ENCODE data around the gene MRPS22. TPM values are rescaled to one million over a fixed set of nuclear protein-coding genes. Genes with fewer than 3 reads are reported as not detected.
A peak's percentile ranks its signal among the peaks of the same experiment; 100 is the strongest.

MRPS22 gene
- total and polyA plus RNA-seq, 9 of the 15 experiments (the other 6 are each of a cell fraction or from before 2014, with no cell fraction given) = 148 to 397 (median 229) TPM

DNA sequence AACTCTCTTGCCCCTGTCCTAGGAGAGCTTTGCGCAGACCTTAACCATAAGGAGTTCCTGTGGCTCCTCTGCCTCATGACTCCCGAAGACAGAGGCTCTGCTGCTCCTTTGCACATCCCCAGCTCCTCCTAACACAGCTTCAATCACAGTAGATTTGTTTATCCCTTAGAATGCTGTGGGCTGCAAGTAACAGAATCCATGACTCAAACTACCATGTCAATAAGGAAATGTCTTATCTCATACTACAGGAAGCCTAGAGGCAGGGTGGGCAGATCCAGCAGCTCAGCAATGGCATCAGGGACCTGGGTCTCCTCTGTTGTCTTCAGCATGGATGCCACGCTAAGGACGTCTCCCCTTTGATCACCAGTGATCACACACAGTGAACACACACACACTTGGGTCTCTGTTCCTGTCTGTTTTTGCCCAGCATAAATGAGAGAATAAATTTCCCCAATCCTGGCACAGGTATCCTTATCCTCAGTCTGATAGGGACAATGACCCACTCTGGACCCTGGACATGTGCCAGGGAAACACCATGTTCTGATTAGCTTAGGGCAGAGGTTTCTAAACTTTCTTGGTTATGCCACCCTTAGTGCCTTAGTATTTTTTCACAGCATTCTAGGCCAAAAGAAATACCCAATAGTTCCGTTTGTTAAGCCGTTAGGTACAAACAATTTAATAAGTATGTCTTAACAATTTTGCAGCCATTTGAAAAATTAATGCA is 46.1 kb upstream of the MRPS22 start:
- no peaks in the 10 kb centered on the region; a peak in 1 of 5 replicates for H3K27me3 ChIP-seq (ENCODE audit: control insufficient read depth in 2 of 2, insufficient read depth in 2 of 2, low read length in 2 of 2)
- POLR2A ChIA-PET = interaction anchor here (0.7 to 1.5 kb wide), 2 partner anchors 10 to 20 kb away, joined by 4 to 5 read pairs; no protein-coding TSS in a partner anchor
- DNase-seq (ENCODE audit: extremely low read depth in 1 of 4, low spot score in 3 of 4) = no peak
- peaks cover 20% of the 10 kb centered on the region for H3K9me3 ChIP-seq (replicated peaks; ENCODE audit: control insufficient read depth, insufficient read depth, low read depth, low read length)
- H3K4me3 ChIP-seq = no peak overlapping the region
- H3K4me2 ChIP-seq (ENCODE audit: insufficient read depth, low read length) = no peak overlapping the region
- no peaks in the 10 kb centered on the region for H3K9me1 ChIP-seq (ENCODE audit: control insufficient read depth, insufficient read depth, low read length)
- no peak overlapping the region for H2AFZ ChIP-seq (ENCODE audit: low read depth, low read length)
- intact Hi-C loops (cut with micrococcal nuclease) = loop anchor here (2.0 kb wide), 1 partner anchor 31 kb away; no protein-coding TSS in a partner anchor
- in situ Hi-C loops (cut with MboI) = no loop called here
- ATAC-seq = no peak
- peaks cover 35 to 53% of the 10 kb centered on the region in 2 experiments for H3K4me1 ChIP-seq (replicated peaks in 1 of 2; ENCODE audit: control insufficient read depth in 2 of 2, insufficient read depth in 2 of 2, low read length in 2 of 2)
- no peaks in the 10 kb centered on the region for H3K36me3 ChIP-seq (ENCODE audit: control insufficient read depth, insufficient read depth, low read length)
- no peak for FAIRE-seq
- no peak overlapping the region for H3K27ac ChIP-seq (ENCODE audit: extremely low read depth, low read depth, low read length)
- H4K20me1 ChIP-seq (replicated peaks; ENCODE audit: control insufficient read depth, insufficient read depth, low read length) = no peaks in the 10 kb centered on the region
- no peaks in the 10 kb centered on the region for H3K79me2 ChIP-seq (ENCODE audit: control insufficient read depth, insufficient read depth, low read length)
- CTCF ChIA-PET (ENCODE audit: low intra/inter-chr PET ratio) = no interaction called here
- no TSS peak for BruUV-seq (replicated peaks)
- WGBS (ENCODE audit: insufficient coverage, low coverage, missing lambda C conversion rate) = 81% methylated on average over 6 of the region's 6 CpGs
- H3K9ac ChIP-seq (ENCODE audit: insufficient read depth in 1 of 2, low read depth in 2 of 2, low read length in 2 of 2) = peak overlapping the region in 1 of 2 experiments; percentile 9; a peak in 1 of 4 replicates
- TF ChIP-seq BRCA1 (IDR thresholded peaks at IDR 0.05) (no peak), BRCA1 (CRISPR knock-in tag; IDR thresholded peaks at IDR 0.05) (no peak), RAD21 (CRISPR knock-in tag; conservative IDR thresholded peaks at IDR 0.05 in 1 of 2, IDR thresholded peaks at IDR 0.05 in 1 of 2) (no peak), TCF3 (CRISPR knock-in tag; IDR thresholded peaks at IDR 0.05) (peak; percentile 54), JUND (IDR thresholded peaks at IDR 0.05; ENCODE audit: borderline replicate concordance, low read depth, low read length) (peak; percentile 31; the same call in 1 of the 2 replicates), JUND (tag; IDR thresholded peaks at IDR 0.05; ENCODE audit: borderline replicate concordance, low read depth, low read length) (peak; percentile 47; the same call in 1 of the 3 replicates), ZNF133 (CRISPR knock-in tag; IDR thresholded peaks at IDR 0.05) (no peak), CTBP1 (IDR thresholded peaks at IDR 0.05; ENCODE audit: borderline replicate concordance) (0 out of 2 replicates have a peak, but pooled peaks have one; percentile 15), CBFA2T3 (IDR thresholded peaks at IDR 0.05) (peak; percentile 75), ZNF77 (CRISPR knock-in tag; IDR thresholded peaks at IDR 0.05) (no peak), NCOR1 (IDR thresholded peaks at IDR 0.05) (peak; percentile 15; the same call in 1 of the 2 replicates), FOXA3 (CRISPR knock-in tag; conservative IDR thresholded peaks at IDR 0.05 in 1 of 2, IDR thresholded peaks at IDR 0.05 in 1 of 2) (peak; percentile 64 to 89), EP300 (IDR thresholded peaks at IDR 0.05; ENCODE audit: low read length) (peak; percentile 57; the same call in 1 of the 2 replicates), TEAD4 (IDR thresholded peaks at IDR 0.05; ENCODE audit: low read length) (0 out of 2 replicates have a peak, but pooled peaks have one; percentile 28), TEAD4 (CRISPR knock-in tag; IDR thresholded peaks at IDR 0.05; ENCODE audit: borderline replicate concordance) (no peak), TAL1 (IDR thresholded peaks at IDR 0.05) (peak; percentile 20; the same call in 1 of the 2 replicates), NFIC (IDR thresholded peaks at IDR 0.05) (peak; percentile 18; the same call in 1 of the 2 replicates), CC2D1A (IDR thresholded peaks at IDR 0.05) (no peak), SMARCA4 (IDR thresholded peaks at IDR 0.05) (0 out of 2 replicates have a peak, but pooled peaks have one; percentile 31), RCOR1 (IDR thresholded peaks at IDR 0.05; ENCODE audit: borderline replicate concordance in 1 of 2, low read depth in 2 of 2, low read length in 2 of 2) (0 out of 4 replicates have a peak, but pooled peaks of 1 of the 2 experiments have one; percentile 32), ARID1B (IDR thresholded peaks at IDR 0.05) (peak; percentile 53), DPF2 (IDR thresholded peaks at IDR 0.05) (peak; percentile 42; the same call in 1 of the 2 replicates)
- TF ChIP-seq, protein P1, sequence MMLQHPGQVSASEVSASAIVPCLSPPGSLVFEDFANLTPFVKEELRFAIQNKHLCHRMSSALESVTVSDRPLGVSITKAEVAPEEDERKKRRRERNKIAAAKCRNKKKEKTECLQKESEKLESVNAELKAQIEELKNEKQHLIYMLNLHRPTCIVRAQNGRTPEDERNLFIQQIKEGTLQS (IDR thresholded peaks at IDR 0.05) = peak; percentile 26; the same call in 1 of the 2 replicates
- TF ChIP-seq, protein P1 (CRISPR knock-in tag; conservative IDR thresholded peaks at IDR 0.05) = no peak
